ENCODE data around the gene PRDM15. TPM values are rescaled to one million over a fixed set of nuclear protein-coding genes. Genes with fewer than 3 reads are reported as not detected.
A peak's percentile ranks its signal among the peaks of the same experiment; 100 is the strongest.

Gene PRDM15
- polyA plus RNA-seq, 3 donors: 0.19 to 19.0 (median 0.74) TPM

DNA sequence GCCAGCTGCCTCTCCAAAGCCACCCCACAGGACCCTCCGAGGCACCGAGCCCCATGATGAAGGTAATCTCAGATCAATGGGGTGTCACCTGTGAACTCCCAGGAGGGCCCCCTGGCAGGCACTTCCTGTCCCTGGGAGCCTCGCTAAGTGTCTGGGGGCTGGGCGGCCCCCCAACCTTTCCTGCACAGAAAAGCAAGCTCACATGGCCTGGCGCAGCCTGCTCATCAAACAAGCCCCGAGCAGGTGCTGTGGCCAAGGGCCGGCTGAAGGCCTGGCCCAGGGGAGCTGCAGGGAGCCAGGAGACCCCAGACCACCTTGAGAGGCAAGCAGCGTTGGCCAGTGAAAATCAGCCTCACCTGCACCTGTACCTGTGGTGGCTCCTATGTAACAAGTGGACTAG is 115.1 kb downstream of the PRDM15 start:
- no peak overlapping the region for H3K9ac ChIP-seq (ENCODE audit: insufficient read depth, low read length, poor library complexity, severe bottlenecking)
- H2AFZ ChIP-seq (ENCODE audit: insufficient read depth, low read depth, low read length, poor library complexity, severe bottlenecking): no peak overlapping the region
- DNase-seq: no peak
- H3K9me3 Mint-ChIP-seq: peaks cover 0 to 18% (median 13%) of the 10 kb centered on the region in 7 donors
- peaks cover 21 to 24% of the 10 kb centered on the region in 2 donors for H3K36me3 Mint-ChIP-seq
- H3K4me1 ChIP-seq (ENCODE audit: control insufficient read depth in 1 of 2, insufficient read depth in 2 of 2, low read length in 2 of 2): peaks cover 71 to 79% of the 10 kb centered on the region in 2 donors
- TF ChIP-seq, protein P1, sequence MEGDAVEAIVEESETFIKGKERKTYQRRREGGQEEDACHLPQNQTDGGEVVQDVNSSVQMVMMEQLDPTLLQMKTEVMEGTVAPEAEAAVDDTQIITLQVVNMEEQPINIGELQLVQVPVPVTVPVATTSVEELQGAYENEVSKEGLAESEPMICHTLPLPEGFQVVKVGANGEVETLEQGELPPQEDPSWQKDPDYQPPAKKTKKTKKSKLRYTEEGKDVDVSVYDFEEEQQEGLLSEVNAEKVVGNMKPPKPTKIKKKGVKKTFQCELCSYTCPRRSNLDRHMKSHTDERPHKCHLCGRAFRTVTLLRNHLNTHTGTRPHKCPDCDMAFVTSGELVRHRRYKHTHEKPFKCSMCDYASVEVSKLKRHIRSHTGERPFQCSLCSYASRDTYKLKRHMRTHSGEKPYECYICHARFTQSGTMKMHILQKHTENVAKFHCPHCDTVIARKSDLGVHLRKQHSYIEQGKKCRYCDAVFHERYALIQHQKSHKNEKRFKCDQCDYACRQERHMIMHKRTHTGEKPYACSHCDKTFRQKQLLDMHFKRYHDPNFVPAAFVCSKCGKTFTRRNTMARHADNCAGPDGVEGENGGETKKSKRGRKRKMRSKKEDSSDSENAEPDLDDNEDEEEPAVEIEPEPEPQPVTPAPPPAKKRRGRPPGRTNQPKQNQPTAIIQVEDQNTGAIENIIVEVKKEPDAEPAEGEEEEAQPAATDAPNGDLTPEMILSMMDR (IDR thresholded peaks at IDR 0.05): no peak
- no peak overlapping the region for H3K27ac Mint-ChIP-seq
- intact Hi-C loops (cut with micrococcal nuclease): loop anchor here (5.0 to 10.0 kb wide), 2 partner anchors 87 to 89 kb away; no protein-coding TSS in a partner anchor
- H3K4me3 Mint-ChIP-seq: peak overlapping the region in 1 of 2 donors; percentile 39
- peaks cover 0 to 7% of the 10 kb centered on the region in 2 donors for H3K9me3 ChIP-seq (replicated peaks in 1 of 2; ENCODE audit: control insufficient read depth in 1 of 2, insufficient read depth in 1 of 2, low read length in 2 of 2)
- 84% methylated on average over 6 of the region's 8 CpGs for WGBS (ENCODE audit: insufficient coverage)
- H3K4me2 ChIP-seq (replicated peaks; ENCODE audit: extremely low read depth, low read length, poor library complexity, severe bottlenecking): no peak overlapping the region
- H3K36me3 ChIP-seq (replicated peaks in 1 of 2; ENCODE audit: control insufficient read depth in 1 of 2, insufficient read depth in 2 of 2, low read length in 2 of 2): no peaks in the 10 kb centered on the region
- no peaks in the 10 kb centered on the region for H4K20me1 ChIP-seq (ENCODE audit: insufficient read depth, low read length)
- H3K79me2 ChIP-seq (ENCODE audit: insufficient read depth, low read length): no peaks in the 10 kb centered on the region
- no peak overlapping the region for H3K27ac ChIP-seq (ENCODE audit: low read depth in 1 of 2, low read length in 2 of 2)
- peaks cover 68% of the 10 kb centered on the region for H3K4me1 Mint-ChIP-seq
- H3K4me3 ChIP-seq (replicated peaks in 1 of 3; ENCODE audit: low read depth in 2 of 3, low read length in 3 of 3): no peak overlapping the region
- H3K27me3 Mint-ChIP-seq (ENCODE audit: low read depth in 3 of 3): peaks cover 48 to 66% (median 63%) of the 10 kb centered on the region in 3 donors
- H3K27me3 ChIP-seq (ENCODE audit: control insufficient read depth in 2 of 2, insufficient read depth in 2 of 2, low read length in 2 of 2): peaks cover 39 to 58% of the 10 kb centered on the region in 2 donors

DNA sequence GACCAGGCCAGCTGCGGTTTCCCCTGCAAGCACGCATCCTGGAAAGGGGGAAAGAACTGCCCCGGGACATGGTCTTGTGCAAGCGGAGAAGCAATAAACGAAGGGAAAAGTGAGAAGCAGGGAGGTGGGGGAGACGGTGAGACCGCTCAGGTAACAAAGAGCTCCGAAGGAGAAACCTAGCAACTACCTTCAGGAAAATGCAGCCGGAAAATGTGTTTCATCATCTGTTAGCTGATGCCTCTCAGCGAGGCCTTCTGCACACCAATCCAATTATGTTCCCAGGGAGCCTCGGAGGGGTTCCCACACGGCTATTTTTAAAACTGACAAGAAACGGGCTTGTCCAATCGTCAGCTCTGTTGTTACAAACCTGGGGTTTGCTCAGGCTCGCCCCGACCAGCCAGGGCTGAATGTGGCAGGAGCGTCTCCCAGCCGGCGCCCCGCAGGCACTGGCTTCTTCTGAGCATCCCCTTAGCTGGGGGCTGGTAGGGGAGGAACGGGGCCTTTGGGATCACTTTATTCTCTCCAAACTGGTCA is 115.7 kb downstream of the PRDM15 start:
- Histone ChIP-seq H3K9me3 (replicated peaks in 1 of 2; ENCODE audit: control insufficient read depth in 1 of 2, insufficient read depth in 1 of 2, low read length in 2 of 2) (peaks cover 0 to 7% of the 10 kb centered on the region in 2 donors), H2AFZ (ENCODE audit: insufficient read depth, low read depth, low read length, poor library complexity, severe bottlenecking) (no peak overlapping the region), H3K4me3 (replicated peaks in 1 of 3; ENCODE audit: low read depth in 2 of 3, low read length in 3 of 3) (no peak overlapping the region), H4K20me1 (ENCODE audit: insufficient read depth, low read length) (no peaks in the 10 kb centered on the region), H3K36me3 (replicated peaks in 1 of 2; ENCODE audit: control insufficient read depth in 1 of 2, insufficient read depth in 2 of 2, low read length in 2 of 2) (no peaks in the 10 kb centered on the region), H3K9ac (ENCODE audit: insufficient read depth, low read length, poor library complexity, severe bottlenecking) (no peak overlapping the region), H3K79me2 (ENCODE audit: insufficient read depth, low read length) (no peaks in the 10 kb centered on the region), H3K4me2 (replicated peaks; ENCODE audit: extremely low read depth, low read length, poor library complexity, severe bottlenecking) (peak overlapping the region; percentile 84), H3K4me1 (ENCODE audit: control insufficient read depth in 1 of 2, insufficient read depth in 2 of 2, low read length in 2 of 2) (peaks cover 66 to 74% of the 10 kb centered on the region in 2 donors), H3K27ac (ENCODE audit: low read depth in 1 of 2, low read length in 2 of 2) (no peak overlapping the region), H3K27me3 (ENCODE audit: control insufficient read depth in 2 of 2, insufficient read depth in 2 of 2, low read length in 2 of 2) (peaks cover 34 to 53% of the 10 kb centered on the region in 2 donors)
- Mint-ChIP-seq H3K36me3 (peaks cover 19 to 22% of the 10 kb centered on the region in 2 donors), H3K9me3 (peaks cover 0 to 17% (median 11%) of the 10 kb centered on the region in 7 donors), H3K27ac (peak overlapping the region in 1 of 7 donors; percentile 41), H3K27me3 (ENCODE audit: low read depth in 3 of 3) (peaks cover 43 to 60% (median 58%) of the 10 kb centered on the region in 3 donors), H3K4me3 (peak overlapping the region in 1 of 2 donors; percentile 79), H3K4me1 (peaks cover 63% of the 10 kb centered on the region)
- DNase-seq: no peak
- 17% methylated on average over 15 of the region's 21 CpGs for WGBS (ENCODE audit: insufficient coverage)
- intact Hi-C loops (cut with micrococcal nuclease): loop anchor here (5.0 to 10.0 kb wide), 2 partner anchors 86 to 89 kb away; no protein-coding TSS in a partner anchor
- TF ChIP-seq, protein P1 (IDR thresholded peaks at IDR 0.05): no peak
